Stimulated activated naive CD4-positive, alpha-beta T cell treated with Interleukin-2 at 50 U/mL for 16 hours (primary cell): ENCODE data around the gene PGA5.
A peak's percentile ranks its signal among the peaks of the same experiment; 100 is the strongest.

Experiments
- DNase-seq: peaks from one replicate; lab custom pipeline; 2025; lab: John Stamatoyannopoulos, UW

The PGA5 gene

GRCh38 chr11:61294717-61295595 is 54.0 kb downstream of the PGA5 start, which contains the start of gene VWCE:
Gene VWCE, minus strand, starts transcription at chr11:61295316. Its CDS starts 279 bp downstream, at chr11:61295037.
- DNase-seq: peak; percentile 54

- DNase-seq: no peak
These were observed 54.6 kb downstream of the PGA5 start for GRCh38 chr11:61295596-61295926.

- no peak for DNase-seq
These were observed 56.4 kb downstream of the PGA5 start for GRCh38 chr11:61297341-61297740.

- DNase-seq: no peak
These were observed 56.8 kb downstream of the PGA5 start for GRCh38 chr11:61297746-61298145.

GRCh38 chr11:61298663-61299244 is 57.8 kb downstream of the PGA5 start:
- no peak for DNase-seq
